Epithelial cell of proximal tubule (primary cell): Measurements from ENCODE around the gene KLHL29. TPM values are rescaled to one million over a fixed set of nuclear protein-coding genes. Genes with fewer than 3 reads are reported as not detected.

Source experiments
- DNase-seq: peaks from one replicate; pipeline ENCODE4 v3.0.0-alpha.2; 2011; ENCODE audit warnings: low read depth
- H3K4me3 ChIP-seq: 2 replicates; pipeline ENCODE4 v1.5.1; 2011; ENCODE audit warnings: low read depth, mild to moderate bottlenecking, low read length
- total RNA-seq: library from RNA; depleted of rRNA; stranded (reverse); fragments of >200 nt; gene quantifications from 2 replicates; pipeline ENCODE4 v1.2.3, GENCODE V29; 2015
- TF ChIP-seq, protein P1 (sequence below): conservative IDR thresholded peaks from 2 replicates; pipeline ENCODE4 v1.5.1; 2012; ENCODE audit warnings: low read depth, mild to moderate bottlenecking, low read length

KLHL29 gene
- total RNA-seq, 1 donor from 2014 or later, result 12.0 TPM

DNA sequence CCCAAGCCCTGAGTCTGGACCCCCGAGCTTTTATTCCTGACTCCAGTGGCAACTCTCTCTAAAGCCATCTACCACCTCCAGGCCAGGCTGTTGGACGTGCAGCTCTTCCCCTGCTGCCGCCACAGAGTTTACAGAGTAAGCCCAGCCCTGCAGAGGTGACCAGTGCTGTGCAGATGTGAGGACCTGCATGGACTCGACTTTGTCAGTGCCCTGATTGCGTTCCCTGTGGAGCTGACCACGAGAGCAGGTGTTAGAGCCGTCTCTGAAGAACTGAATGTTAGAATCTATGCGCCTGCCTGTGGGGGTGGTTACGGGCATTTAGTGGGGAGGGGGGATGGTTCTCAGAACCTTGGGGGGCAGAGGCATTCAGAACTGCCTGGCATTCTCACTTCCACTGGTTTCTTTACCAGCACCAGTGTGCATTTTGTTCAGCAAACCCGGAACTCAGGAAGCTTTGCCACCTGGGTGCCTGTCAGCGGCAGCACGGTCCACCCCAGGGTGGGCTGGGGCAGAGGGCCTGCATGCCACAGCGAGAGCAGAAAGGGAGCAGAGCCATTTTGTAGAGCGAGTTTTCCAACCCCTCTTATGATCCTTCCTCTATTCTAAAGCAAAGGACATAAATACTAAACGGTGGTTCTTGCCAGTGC, 137.9 kb downstream of the KLHL29 start:
- no peak overlapping the region for H3K4me3 ChIP-seq
- TF ChIP-seq, protein P1, sequence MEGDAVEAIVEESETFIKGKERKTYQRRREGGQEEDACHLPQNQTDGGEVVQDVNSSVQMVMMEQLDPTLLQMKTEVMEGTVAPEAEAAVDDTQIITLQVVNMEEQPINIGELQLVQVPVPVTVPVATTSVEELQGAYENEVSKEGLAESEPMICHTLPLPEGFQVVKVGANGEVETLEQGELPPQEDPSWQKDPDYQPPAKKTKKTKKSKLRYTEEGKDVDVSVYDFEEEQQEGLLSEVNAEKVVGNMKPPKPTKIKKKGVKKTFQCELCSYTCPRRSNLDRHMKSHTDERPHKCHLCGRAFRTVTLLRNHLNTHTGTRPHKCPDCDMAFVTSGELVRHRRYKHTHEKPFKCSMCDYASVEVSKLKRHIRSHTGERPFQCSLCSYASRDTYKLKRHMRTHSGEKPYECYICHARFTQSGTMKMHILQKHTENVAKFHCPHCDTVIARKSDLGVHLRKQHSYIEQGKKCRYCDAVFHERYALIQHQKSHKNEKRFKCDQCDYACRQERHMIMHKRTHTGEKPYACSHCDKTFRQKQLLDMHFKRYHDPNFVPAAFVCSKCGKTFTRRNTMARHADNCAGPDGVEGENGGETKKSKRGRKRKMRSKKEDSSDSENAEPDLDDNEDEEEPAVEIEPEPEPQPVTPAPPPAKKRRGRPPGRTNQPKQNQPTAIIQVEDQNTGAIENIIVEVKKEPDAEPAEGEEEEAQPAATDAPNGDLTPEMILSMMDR, result no peak
- DNase-seq, result no peak

DNA sequence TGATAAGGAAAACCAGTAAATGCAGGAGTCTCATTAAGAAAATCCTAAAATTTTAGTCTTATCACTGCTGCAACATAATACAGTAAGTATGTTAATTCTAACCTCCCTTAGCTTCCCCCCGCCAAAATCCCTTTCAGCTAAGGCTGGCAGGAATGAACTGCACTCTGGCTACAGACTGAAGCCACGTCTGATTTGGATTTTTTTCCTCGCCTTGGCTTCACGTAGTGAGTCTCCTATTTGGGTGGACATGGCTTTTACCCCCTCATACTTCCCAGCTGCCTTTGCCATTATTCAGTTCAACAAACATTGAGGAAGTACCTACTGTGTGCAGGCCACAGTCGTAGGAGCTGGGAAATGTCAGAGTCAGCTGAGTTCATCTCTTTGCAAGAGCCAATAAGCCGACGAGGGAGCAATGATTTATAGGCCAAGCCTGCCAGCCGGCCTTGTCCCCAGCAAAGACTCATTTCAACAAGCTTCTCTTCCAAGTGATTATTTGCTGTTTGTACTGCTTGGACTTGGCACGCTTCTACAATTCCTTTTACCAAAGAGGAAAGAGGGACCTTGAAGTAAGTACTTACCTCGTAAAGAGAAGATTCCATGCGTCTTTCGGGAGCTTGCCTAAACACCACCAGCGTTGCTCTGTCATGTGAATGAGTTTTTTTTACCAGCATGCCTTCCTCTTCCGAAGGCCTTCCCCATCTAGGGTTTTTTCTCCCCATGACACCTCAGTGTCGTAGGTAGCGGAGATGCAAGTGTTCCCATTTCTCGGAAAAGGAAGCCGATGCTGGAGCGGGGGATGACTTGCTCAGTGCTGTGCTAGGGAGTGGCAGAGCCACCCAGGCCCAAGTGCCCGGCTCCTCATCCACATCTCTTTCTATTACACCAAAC, 138.6 kb downstream of the KLHL29 start:
- DNase-seq, result no peak
- TF ChIP-seq, protein P1, result no peak

DNA sequence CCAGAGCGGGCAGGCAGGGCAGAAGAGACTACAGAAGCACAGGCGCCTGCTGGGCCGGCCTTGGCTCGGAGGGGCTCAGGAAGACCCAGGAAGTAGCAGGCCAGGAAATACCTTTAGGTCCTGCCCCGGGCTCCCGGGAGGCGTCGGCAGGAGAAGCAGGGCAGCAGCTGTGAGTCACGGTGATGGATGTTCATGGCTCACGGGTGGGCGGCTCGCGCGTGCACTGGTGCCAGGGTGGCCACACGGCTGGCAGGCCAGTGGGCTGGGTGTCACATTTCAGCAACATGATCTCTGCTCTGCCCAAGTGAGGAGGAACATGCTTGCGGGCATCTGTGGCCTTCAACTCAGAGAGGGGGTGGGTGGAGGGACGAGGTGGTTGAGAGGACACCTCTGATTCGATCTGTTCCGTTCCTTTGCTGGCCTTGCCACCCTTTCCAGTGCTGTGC, 139.3 kb downstream of the KLHL29 start:
- TF ChIP-seq, protein P1, result no peak
- DNase-seq, result no peak
- no peak overlapping the region for H3K4me3 ChIP-seq

More for the DNA sequence above, 138.6 kb downstream of the KLHL29 start:
- no peak overlapping the region for H3K4me3 ChIP-seq

DNA sequence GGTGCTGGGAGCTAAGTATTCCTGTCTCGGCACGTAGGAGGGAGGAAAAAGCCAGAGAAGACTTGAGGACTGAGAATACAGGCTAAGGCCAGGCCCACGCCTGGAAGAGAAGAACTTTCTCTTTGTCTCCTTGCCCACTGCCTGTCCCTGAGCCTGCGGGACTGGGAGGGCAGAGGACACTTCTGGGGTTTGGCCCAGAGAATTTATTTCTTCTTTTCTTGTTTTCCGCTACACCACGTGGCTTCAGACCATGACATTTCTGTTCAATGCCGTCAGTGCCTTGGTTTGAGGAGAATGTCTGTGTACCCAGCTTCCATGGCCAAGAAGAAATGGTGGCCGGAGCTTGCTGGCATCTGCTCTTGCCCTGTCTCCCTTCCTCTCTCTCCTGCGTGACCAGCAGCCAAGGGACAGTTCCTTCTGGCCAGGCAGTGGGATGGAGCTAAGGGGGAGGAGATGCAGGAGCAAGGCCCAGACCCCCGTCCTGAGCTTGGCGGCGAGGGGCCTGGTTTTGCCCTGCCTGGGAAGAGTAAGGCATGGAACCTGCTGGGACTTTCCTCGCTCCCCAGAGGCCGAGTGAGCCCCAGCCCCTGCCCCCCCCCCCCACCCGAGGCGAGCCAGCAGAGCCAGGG, 140.3 kb downstream of the KLHL29 start:
- no peak for DNase-seq
- H3K4me3 ChIP-seq, result no peak overlapping the region
- TF ChIP-seq, protein P1, result no peak

DNA sequence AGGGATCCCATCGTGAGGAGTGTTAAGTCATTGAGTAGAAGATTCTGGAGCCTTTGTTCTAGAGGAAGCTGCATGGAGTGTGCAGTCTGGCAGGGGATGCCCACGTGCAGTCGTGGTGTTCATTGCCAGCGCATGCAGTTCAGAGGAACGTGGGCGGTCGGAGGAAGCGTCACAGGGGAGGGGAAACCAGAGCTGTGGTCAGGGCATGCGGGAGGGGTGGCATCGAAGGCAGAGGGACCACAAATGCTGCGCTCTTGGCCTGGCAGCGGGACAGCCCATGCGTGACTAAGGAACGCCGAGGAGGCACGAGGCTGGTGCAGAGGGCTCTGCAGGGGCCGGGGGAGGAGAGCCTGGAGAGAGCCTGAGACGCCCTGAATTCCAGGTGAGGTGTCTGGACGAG, 141.1 kb downstream of the KLHL29 start:
- no peak for DNase-seq
- TF ChIP-seq, protein P1, result no peak

DNA sequence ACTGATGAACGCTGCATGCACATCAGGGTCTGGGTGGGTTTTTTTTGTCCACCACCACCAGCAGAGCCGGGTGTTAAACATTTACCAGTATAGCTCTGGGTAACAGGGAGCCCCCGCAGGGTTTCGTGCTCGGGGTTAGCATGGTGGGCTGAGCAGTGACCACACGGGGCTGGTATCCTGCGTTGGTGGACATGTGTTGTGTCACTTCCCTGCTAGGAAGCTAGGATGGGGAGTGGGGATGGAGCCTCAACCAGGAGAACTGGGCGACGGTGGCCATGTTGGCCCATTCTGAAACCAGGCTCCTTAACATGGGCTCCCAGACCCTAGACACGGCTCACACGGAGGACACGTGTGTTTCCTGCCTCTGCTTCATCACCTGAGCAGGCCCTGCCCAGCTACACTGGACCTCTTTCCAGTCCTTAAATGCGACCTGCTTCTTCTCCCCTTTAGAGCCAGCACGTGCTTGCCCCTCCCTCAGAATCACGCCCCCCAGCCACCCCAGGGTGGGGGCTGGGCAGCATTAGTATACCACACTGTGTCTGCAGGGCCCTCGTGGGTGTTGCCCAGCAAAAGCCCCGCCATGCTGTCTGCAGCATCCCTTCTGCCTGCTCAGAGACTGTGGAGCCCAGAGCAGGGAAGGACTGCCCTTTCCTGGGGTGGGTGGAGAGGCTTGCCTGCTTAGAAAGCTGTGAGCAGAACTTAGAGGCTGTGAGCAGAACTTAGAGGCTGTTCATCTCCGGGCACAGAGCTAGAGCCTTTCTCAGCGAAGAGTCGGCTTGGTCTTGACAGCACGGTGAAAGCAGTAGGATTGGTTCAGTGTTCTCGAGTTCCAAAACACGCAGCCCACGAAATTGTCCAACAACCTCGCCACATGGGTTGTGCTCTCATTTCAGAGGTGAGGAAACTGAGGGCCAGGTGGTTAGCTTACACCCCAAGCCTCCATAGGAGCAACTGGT, 142.1 kb downstream of the KLHL29 start:
- H3K4me3 ChIP-seq, result no peak overlapping the region
- TF ChIP-seq, protein P1, result no peak
- no peak for DNase-seq

More for the DNA sequence above, 141.1 kb downstream of the KLHL29 start:
- no peak overlapping the region for H3K4me3 ChIP-seq
